DND-41 (cell line): ENCODE results near the gene FARP1.

Experiments used
- CTCF ChIP-seq: IDR thresholded peaks from 2 replicates; pipeline ENCODE4 v1.5.1; 2012; ENCODE audit warnings: borderline replicate concordance, low read length, moderate library complexity, mild to moderate bottlenecking; ENCODE audit not compliant: poor library complexity, severe bottlenecking; ENCODE audit errors: extremely low read depth
- EZH2 ChIP-seq: IDR thresholded peaks from 3 replicates; pipeline ENCODE4 v1.6.1; 2012; ENCODE audit warnings: borderline replicate concordance, low read depth, mild to moderate bottlenecking, moderate library complexity, low read length, inconsistent platforms; ENCODE audit not compliant: severe bottlenecking

GRCh38 chr13:98313023-98313921, 170.4 kb downstream of the FARP1 start:
- TF ChIP-seq CTCF (no peak), EZH2 (no peak)
